ENCODE results near the gene MPDU1. TPM values are rescaled to one million over a fixed set of nuclear protein-coding genes. Genes with fewer than 3 reads are reported as not detected.

Gene MPDU1
- total RNA-seq, 4 donors from 2014 or later, result 53.9 to 94.2 (median 77.7) TPM

DNA sequence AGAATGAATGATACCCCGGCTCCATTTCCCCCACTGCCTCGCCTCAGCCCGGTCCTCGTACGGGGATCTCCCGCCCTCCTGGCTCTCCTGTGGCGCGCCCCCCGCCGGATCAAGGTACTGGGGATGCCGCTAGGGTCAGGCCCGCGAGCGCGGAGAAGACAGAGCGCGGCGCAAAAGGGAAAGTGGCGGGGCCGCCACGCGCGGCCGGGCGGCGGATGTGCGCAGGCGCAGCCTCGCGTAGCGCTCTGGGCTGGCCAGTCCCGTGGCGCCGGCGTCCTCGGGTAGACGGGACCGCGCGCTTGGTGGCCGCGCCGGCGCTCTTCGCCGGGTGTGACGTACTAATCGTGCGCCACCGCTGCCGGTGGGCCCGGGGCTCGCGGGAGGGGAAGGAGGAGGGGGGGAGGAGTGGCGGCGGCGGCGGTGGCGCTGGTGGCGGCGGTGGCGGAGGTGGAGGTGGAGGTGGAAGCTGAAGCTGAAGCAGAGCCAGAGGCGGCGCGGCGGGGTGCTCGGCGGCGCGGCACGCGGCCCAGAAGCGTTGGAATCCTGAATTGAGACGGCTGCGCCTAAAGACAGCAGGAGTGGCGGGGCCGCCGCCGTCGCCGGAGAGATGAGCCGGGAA is 22.0 kb upstream of the MPDU1 start, which contains the start of gene SENP3:
Gene SENP3, plus strand, starts transcription at position 331 of the 619 bp plus-strand sequence. CDS start 1,158 bp downstream, outside the sequence.
- TF ChIP-seq, protein P1, sequence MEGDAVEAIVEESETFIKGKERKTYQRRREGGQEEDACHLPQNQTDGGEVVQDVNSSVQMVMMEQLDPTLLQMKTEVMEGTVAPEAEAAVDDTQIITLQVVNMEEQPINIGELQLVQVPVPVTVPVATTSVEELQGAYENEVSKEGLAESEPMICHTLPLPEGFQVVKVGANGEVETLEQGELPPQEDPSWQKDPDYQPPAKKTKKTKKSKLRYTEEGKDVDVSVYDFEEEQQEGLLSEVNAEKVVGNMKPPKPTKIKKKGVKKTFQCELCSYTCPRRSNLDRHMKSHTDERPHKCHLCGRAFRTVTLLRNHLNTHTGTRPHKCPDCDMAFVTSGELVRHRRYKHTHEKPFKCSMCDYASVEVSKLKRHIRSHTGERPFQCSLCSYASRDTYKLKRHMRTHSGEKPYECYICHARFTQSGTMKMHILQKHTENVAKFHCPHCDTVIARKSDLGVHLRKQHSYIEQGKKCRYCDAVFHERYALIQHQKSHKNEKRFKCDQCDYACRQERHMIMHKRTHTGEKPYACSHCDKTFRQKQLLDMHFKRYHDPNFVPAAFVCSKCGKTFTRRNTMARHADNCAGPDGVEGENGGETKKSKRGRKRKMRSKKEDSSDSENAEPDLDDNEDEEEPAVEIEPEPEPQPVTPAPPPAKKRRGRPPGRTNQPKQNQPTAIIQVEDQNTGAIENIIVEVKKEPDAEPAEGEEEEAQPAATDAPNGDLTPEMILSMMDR (IDR thresholded peaks at IDR 0.05; ENCODE audit: low read depth), result no peak

DNA sequence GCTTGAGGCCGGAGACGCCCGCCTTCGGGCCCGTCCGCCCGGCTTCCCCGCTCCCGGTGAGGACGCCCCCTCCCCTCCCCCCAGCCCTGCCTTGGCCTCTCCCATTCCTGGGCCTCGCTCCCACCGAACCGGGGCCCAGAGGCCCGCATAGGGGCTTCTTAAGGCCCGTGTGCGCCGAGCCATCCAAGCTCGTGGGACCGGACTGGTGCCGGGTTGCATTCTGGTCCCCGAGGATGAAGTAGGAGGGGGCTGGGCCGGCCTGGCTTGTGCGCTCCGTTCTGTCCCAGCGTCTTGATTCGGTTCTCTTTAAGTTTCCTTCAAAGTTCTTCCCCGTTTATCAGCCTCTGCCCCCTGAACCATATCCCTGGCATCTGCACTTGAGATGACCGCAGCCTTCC is 21.4 kb upstream of the MPDU1 start:
- TF ChIP-seq, protein P1 (IDR thresholded peaks at IDR 0.05; ENCODE audit: low read depth), result no peak

DNA sequence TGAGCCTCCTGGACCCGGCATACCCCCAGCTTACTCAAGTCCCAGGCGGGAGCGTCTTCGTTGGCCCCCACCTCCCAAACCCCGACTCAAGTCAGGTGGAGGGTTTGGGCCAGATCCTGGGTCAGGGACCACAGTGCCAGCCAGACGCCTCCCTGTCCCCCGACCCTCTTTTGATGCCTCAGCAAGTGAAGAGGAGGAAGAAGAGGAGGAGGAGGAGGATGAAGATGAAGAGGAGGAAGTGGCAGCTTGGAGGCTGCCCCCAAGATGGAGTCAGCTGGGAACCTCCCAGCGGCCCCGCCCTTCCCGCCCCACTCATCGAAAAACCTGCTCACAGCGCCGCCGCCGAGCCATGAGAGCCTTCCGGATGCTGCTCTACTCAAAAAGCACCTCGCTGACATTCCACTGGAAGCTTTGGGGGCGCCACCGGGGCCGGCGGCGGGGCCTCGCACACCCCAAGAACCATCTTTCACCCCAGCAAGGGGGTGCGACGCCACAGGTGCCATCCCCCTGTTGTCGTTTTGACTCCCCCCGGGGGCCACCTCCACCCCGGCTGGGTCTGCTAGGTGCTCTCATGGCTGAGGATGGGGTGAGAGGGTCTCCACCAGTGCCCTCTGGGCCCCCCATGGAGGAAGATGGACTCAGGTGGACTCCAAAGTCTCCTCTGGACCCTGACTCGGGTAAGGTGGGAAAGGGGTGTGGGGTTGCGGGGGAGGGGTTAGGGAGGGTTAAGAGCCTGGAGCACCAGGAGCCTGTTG is 20.4 kb upstream of the MPDU1 start:
- TF ChIP-seq, protein P1 (IDR thresholded peaks at IDR 0.05; ENCODE audit: low read depth), result no peak

DNA sequence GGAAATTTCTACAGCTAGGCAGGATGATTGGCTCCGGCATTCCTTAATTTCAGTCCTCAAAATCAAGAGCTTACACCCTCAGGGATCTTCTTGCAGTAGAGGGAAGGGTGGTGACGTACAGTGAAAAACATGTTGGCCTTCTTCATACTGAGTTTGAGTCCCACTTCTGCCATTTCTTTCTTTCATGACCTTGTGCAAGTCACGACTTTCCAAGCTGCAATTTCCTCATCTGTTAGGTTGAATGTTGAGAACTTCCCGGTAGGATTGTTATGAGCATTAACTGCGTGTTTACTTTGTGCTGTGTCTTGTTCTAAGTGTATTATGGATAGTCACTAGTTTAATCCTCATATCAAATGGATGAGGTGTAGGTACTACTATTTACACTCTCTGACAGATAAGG is 14.1 kb upstream of the MPDU1 start:
- TF ChIP-seq, protein P1 (IDR thresholded peaks at IDR 0.05; ENCODE audit: low read depth), result no peak

DNA sequence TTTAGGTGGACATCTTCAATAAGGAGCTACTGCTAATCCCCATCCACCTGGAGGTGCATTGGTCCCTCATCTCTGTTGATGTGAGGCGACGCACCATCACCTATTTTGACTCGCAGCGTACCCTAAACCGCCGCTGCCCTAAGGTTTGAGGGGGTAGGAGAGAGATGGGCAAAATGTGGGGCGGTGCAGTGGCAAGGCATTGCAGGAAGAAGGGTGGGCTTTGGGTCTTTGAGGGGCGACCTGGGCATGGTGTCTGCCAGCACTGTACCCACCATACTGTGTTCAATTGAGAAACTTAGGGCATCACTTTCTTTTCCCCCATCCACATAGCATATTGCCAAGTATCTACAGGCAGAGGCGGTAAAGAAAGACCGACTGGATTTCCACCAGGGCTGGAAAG is 13.3 kb upstream of the MPDU1 start:
- TF ChIP-seq, protein P1 (IDR thresholded peaks at IDR 0.05; ENCODE audit: low read depth), result no peak

DNA sequence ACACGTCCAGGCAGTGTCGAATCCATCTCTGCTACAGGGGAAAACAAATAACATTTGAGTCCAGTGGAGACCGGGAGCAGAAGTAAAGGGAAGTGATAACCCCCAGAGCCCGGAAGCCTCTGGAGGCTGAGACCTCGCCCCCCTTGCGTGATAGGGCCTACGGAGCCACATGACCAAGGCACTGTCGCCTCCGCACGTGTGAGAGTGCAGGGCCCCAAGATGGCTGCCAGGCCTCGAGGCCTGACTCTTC is 11.4 kb upstream of the MPDU1 start:
- TF ChIP-seq, protein P1 (IDR thresholded peaks at IDR 0.05; ENCODE audit: low read depth), result no peak

DNA sequence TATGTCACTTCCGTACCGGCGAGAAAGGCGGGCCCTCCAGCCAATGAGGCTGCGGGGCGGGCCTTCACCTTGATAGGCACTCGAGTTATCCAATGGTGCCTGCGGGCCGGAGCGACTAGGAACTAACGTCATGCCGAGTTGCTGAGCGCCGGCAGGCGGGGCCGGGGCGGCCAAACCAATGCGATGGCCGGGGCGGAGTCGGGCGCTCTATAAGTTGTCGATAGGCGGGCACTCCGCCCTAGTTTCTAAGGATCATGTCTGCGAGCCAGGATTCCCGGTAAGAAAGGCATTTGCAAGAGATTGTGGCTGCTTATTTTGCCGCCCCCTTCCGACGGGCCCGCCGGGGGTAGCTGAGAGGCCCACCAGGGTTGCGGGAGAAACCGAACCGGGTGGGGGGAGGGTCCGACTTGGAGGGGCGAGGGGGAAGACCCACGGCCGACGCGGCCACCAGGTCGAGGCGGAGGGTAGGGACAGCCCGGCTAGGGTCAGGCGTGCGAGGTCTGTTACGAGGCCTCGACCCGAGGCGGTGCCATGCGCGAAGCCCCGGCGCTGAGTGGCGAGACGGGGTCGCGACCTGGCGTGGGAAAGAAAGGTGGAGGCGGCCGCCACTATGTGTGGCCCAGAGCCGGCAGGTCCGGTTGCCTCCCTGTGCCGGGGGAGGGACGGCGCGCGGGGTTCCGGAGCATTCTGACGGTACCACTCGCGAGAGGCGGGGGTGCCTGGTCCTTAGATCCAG is 10.9 kb upstream of the MPDU1 start:
- TF ChIP-seq, protein P1 (IDR thresholded peaks at IDR 0.05; ENCODE audit: low read depth), result no peak
